Measurements from ENCODE around the gene MYLK.
"Not testable (repeated sequence)": the region's sequence is repeated elsewhere in the genome, so short reads cannot be mapped to it uniquely, and the experiment has no call there.

Gene MYLK

GRCh38 chr3:123884203-123884831 is at the start of gene MYLK:
Gene MYLK (minus strand): TSS chr3:123884332. CDS start chr3:123793841, 90,491 bp downstream.
- peak; percentile 22 to 29 for DNase-seq (ENCODE audit: low read depth in 2 of 2)

- no peak for DNase-seq (ENCODE audit: low read depth in 2 of 2)
These were observed 46.3 kb upstream of the MYLK start for GRCh38 chr3:123930445-123930844.

- DNase-seq (ENCODE audit: low read depth in 2 of 2), result no peak
These were observed 45.2 kb upstream of the MYLK start for GRCh38 chr3:123929325-123929724.

- DNase-seq (ENCODE audit: low read depth in 2 of 2), result no peak
These were observed 42.3 kb upstream of the MYLK start for GRCh38 chr3:123926396-123926795.

GRCh38 chr3:123920868-123921267 is 36.7 kb upstream of the MYLK start:
- DNase-seq (ENCODE audit: low read depth in 2 of 2), result no peak

- DNase-seq (ENCODE audit: low read depth in 2 of 2), result no peak
These were observed 36.3 kb upstream of the MYLK start for GRCh38 chr3:123920383-123920782.

GRCh38 chr3:123919353-123919752 is 35.2 kb upstream of the MYLK start:
- no peak for DNase-seq (ENCODE audit: low read depth in 2 of 2)

- no peak for DNase-seq (ENCODE audit: low read depth in 2 of 2)
These were observed 30.7 kb upstream of the MYLK start for GRCh38 chr3:123914829-123915228.

GRCh38 chr3:123909785-123910184 is 25.7 kb upstream of the MYLK start:
- DNase-seq (ENCODE audit: low read depth in 2 of 2), result no peak

- DNase-seq (ENCODE audit: low read depth in 2 of 2), result no peak
These were observed 23.6 kb upstream of the MYLK start for GRCh38 chr3:123907720-123908119.

- no peak for DNase-seq (ENCODE audit: low read depth in 2 of 2)
These were observed 15.3 kb upstream of the MYLK start for GRCh38 chr3:123899300-123899865.

GRCh38 chr3:123893012-123893411 is 8.9 kb upstream of the MYLK start:
- no peak for DNase-seq (ENCODE audit: low read depth in 2 of 2)

GRCh38 chr3:123892195-123892594 is 8.1 kb upstream of the MYLK start:
- DNase-seq (ENCODE audit: low read depth in 2 of 2), result no peak

- DNase-seq (ENCODE audit: low read depth in 2 of 2), result not testable (repeated sequence)
These were observed 6.9 kb upstream of the MYLK start for GRCh38 chr3:123890991-123891390.

GRCh38 chr3:123890162-123890561 is 6.0 kb upstream of the MYLK start:
- DNase-seq (ENCODE audit: low read depth in 2 of 2), result not testable (repeated sequence)

- DNase-seq (ENCODE audit: low read depth in 2 of 2), result no peak
These were observed 861 bp upstream of the MYLK start for GRCh38 chr3:123884993-123885392.

GRCh38 chr3:123883701-123884202 is 380 bp downstream of the MYLK start:
- DNase-seq (ENCODE audit: low read depth in 2 of 2), result no peak

GRCh38 chr3:123883111-123883510 is 1.0 kb downstream of the MYLK start:
- no peak for DNase-seq (ENCODE audit: low read depth in 2 of 2)

GRCh38 chr3:123881771-123882170 is 2.4 kb downstream of the MYLK start:
- no peak for DNase-seq (ENCODE audit: low read depth in 2 of 2)

GRCh38 chr3:123880998-123881561 is 3.1 kb downstream of the MYLK start:
- DNase-seq (ENCODE audit: low read depth in 2 of 2), result peak in 1 of 2 experiments; percentile 16

- DNase-seq (ENCODE audit: low read depth in 2 of 2), result no peak
These were observed 5.3 kb downstream of the MYLK start for GRCh38 chr3:123878807-123879206.

GRCh38 chr3:123877965-123878364 is 6.2 kb downstream of the MYLK start:
- DNase-seq (ENCODE audit: low read depth in 2 of 2), result no peak

- no peak for DNase-seq (ENCODE audit: low read depth in 2 of 2)
These were observed 6.7 kb downstream of the MYLK start for GRCh38 chr3:123877466-123877865.

Data from fibroblast of skin of left quadriceps (primary cell).